Muscle layer of duodenum (tissue), 2 donors: ENCODE results near the gene ITFG1.

Source experiments
- H3K27ac ChIP-seq: one replicate; pipeline ENCODE4 v1.7.0; 2013; ENCODE audit warnings: mild to moderate bottlenecking, low read length
- H3K27me3 ChIP-seq: one replicate; pipeline ENCODE4 v1.7.0; 2013; ENCODE audit warnings: low read depth, mild to moderate bottlenecking, control low read depth, low read length
- H3K36me3 ChIP-seq, 2 donors: one replicate each; pipeline ENCODE4 v1.7.0; 2013; ENCODE audit warnings: low read length in 2 of 2, control low read depth in 1 of 2, mild to moderate bottlenecking in 1 of 2; ENCODE audit not compliant: insufficient read depth in 2 of 2, control insufficient read depth in 1 of 2
- H3K4me1 ChIP-seq, 2 donors: one replicate each; pipeline ENCODE4 v1.7.0; 2013; ENCODE audit warnings: low read length in 2 of 2, mild to moderate bottlenecking in 2 of 2, control low read depth in 1 of 2, moderate library complexity in 1 of 2; ENCODE audit not compliant: insufficient read depth in 2 of 2, control insufficient read depth in 1 of 2
- H3K4me3 ChIP-seq, 2 donors: one replicate each; pipeline ENCODE4 v1.7.0; 2013; ENCODE audit warnings: low read length in 2 of 2, low read depth in 1 of 2, mild to moderate bottlenecking in 1 of 2
- H3K9me3 ChIP-seq, 2 donors: one replicate each; pipeline ENCODE4 v1.7.0; 2013; ENCODE audit warnings: low read length in 2 of 2, control low read depth in 1 of 2, mild to moderate bottlenecking in 1 of 2; ENCODE audit not compliant: control insufficient read depth in 1 of 2
- donor health status: healthy.

Gene ITFG1

GRCh38 chr16:47276522-47276921, 184.3 kb downstream of the ITFG1 start:
- no peaks in the 10 kb centered on the region for H3K9me3 ChIP-seq
- no peaks in the 10 kb centered on the region for H3K27me3 ChIP-seq
- no peak overlapping the region for H3K4me3 ChIP-seq
- H3K27ac ChIP-seq, result no peak overlapping the region
- no peaks in the 10 kb centered on the region for H3K4me1 ChIP-seq
- no peaks in the 10 kb centered on the region for H3K36me3 ChIP-seq

GRCh38 chr16:47262938-47263337, 197.9 kb downstream of the ITFG1 start:
- Histone ChIP-seq H3K4me1 (no peaks in the 10 kb centered on the region), H3K27ac (no peak overlapping the region), H3K27me3 (no peaks in the 10 kb centered on the region), H3K36me3 (peaks cover 8 to 15% of the 10 kb centered on the region in 2 donors), H3K9me3 (no peaks in the 10 kb centered on the region), H3K4me3 (no peak overlapping the region)

- Histone ChIP-seq H3K27ac (no peak overlapping the region), H3K27me3 (no peaks in the 10 kb centered on the region), H3K4me1 (no peaks in the 10 kb centered on the region)
Measured at GRCh38 chr16:47260503-47260902, 200.4 kb downstream of the ITFG1 start.

GRCh38 chr16:47258874-47259461, 201.9 kb downstream of the ITFG1 start:
- Histone ChIP-seq H3K27ac (no peak overlapping the region), H3K9me3 (no peaks in the 10 kb centered on the region), H3K36me3 (peaks cover 18 to 21% of the 10 kb centered on the region in 2 donors), H3K4me1 (no peaks in the 10 kb centered on the region), H3K27me3 (no peaks in the 10 kb centered on the region), H3K4me3 (no peak overlapping the region)

More at GRCh38 chr16:47260503-47260902, 200.4 kb downstream of the ITFG1 start:
- peaks cover 18 to 21% of the 10 kb centered on the region in 2 donors for H3K36me3 ChIP-seq
- H3K4me3 ChIP-seq, result no peak overlapping the region
- H3K9me3 ChIP-seq, result no peaks in the 10 kb centered on the region

- Histone ChIP-seq H3K9me3 (no peaks in the 10 kb centered on the region), H3K27ac (no peak overlapping the region), H3K4me1 (no peaks in the 10 kb centered on the region), H3K27me3 (no peaks in the 10 kb centered on the region), H3K4me3 (no peak overlapping the region), H3K36me3 (peaks cover 11 to 13% of the 10 kb centered on the region in 2 donors)
Measured at GRCh38 chr16:47254756-47255155, 206.1 kb downstream of the ITFG1 start.

GRCh38 chr16:47250983-47251382, 209.9 kb downstream of the ITFG1 start:
- Histone ChIP-seq H3K36me3 (no peaks in the 10 kb centered on the region), H3K27me3 (no peaks in the 10 kb centered on the region), H3K9me3 (no peaks in the 10 kb centered on the region), H3K4me3 (no peak overlapping the region), H3K27ac (no peak overlapping the region), H3K4me1 (no peaks in the 10 kb centered on the region)

GRCh38 chr16:47247690-47248089, 213.2 kb downstream of the ITFG1 start:
- no peaks in the 10 kb centered on the region for H3K4me1 ChIP-seq
- H3K27ac ChIP-seq, result no peak overlapping the region
- no peaks in the 10 kb centered on the region for H3K9me3 ChIP-seq
- H3K27me3 ChIP-seq, result no peaks in the 10 kb centered on the region
- H3K4me3 ChIP-seq, result no peak overlapping the region
- peaks cover 0 to 4% of the 10 kb centered on the region in 2 donors for H3K36me3 ChIP-seq

- Histone ChIP-seq H3K4me1 (no peaks in the 10 kb centered on the region), H3K27me3 (no peaks in the 10 kb centered on the region), H3K9me3 (no peaks in the 10 kb centered on the region), H3K36me3 (peaks cover 0 to 4% of the 10 kb centered on the region in 2 donors), H3K4me3 (no peak overlapping the region), H3K27ac (no peak overlapping the region)
Measured at GRCh38 chr16:47244206-47244605, 216.7 kb downstream of the ITFG1 start.

- H3K4me1 ChIP-seq, result no peaks in the 10 kb centered on the region
Measured at GRCh38 chr16:47241061-47241460, 219.8 kb downstream of the ITFG1 start.

GRCh38 chr16:47236716-47237115, 224.1 kb downstream of the ITFG1 start:
- Histone ChIP-seq H3K27me3 (no peaks in the 10 kb centered on the region), H3K4me1 (no peaks in the 10 kb centered on the region), H3K9me3 (no peaks in the 10 kb centered on the region), H3K4me3 (no peak overlapping the region), H3K36me3 (peaks cover 5 to 11% of the 10 kb centered on the region in 2 donors), H3K27ac (no peak overlapping the region)

More at GRCh38 chr16:47241061-47241460, 219.8 kb downstream of the ITFG1 start:
- Histone ChIP-seq H3K27me3 (no peaks in the 10 kb centered on the region), H3K4me3 (no peak overlapping the region), H3K27ac (no peak overlapping the region), H3K9me3 (no peaks in the 10 kb centered on the region), H3K36me3 (peaks cover 5 to 10% of the 10 kb centered on the region in 2 donors)

- no peaks in the 10 kb centered on the region for H3K4me1 ChIP-seq
- no peaks in the 10 kb centered on the region for H3K9me3 ChIP-seq
- no peak overlapping the region for H3K27ac ChIP-seq
- no peak overlapping the region for H3K4me3 ChIP-seq
- no peaks in the 10 kb centered on the region for H3K27me3 ChIP-seq
- H3K36me3 ChIP-seq, result peaks cover 0 to 26% of the 10 kb centered on the region in 2 donors
Measured at GRCh38 chr16:47230296-47230695, 230.6 kb downstream of the ITFG1 start.
